DMS53 treated with DMSO at 0.1 percent for 48 hours (cell line): ENCODE results near the gene STYK1.
"Not testable (repeated sequence)": the region's sequence is repeated elsewhere in the genome, so short reads cannot be mapped to it uniquely, and the experiment has no call there.

Experiments used
- DNase-seq: peaks from one replicate; lab custom pipeline; 2025; ENCODE audit not compliant: unreplicated experiment; lab: John Stamatoyannopoulos, UW

The STYK1 gene

GRCh38 chr12:10689146-10689545 is 15.3 kb upstream of the STYK1 start:
- DNase-seq: no peak

GRCh38 chr12:10688042-10688441 is 14.2 kb upstream of the STYK1 start:
- DNase-seq: no peak

GRCh38 chr12:10672231-10672868 is 1.5 kb downstream of the STYK1 start:
- no peak for DNase-seq

GRCh38 chr12:10669533-10669932 is 4.3 kb downstream of the STYK1 start:
- DNase-seq: no peak

GRCh38 chr12:10668526-10668925 is 5.3 kb downstream of the STYK1 start:
- DNase-seq: peak; percentile 32

- no peak for DNase-seq
Measured at GRCh38 chr12:10667581-10667980, 6.3 kb downstream of the STYK1 start.

- no peak for DNase-seq
Measured at GRCh38 chr12:10664499-10664898, 9.4 kb downstream of the STYK1 start.

GRCh38 chr12:10663869-10664268 is 10.0 kb downstream of the STYK1 start:
- DNase-seq: no peak

- DNase-seq: no peak
Measured at GRCh38 chr12:10661338-10661737, 12.5 kb downstream of the STYK1 start.

- no peak for DNase-seq
Measured at GRCh38 chr12:10654003-10654402, 19.8 kb downstream of the STYK1 start.

- no peak for DNase-seq
Measured at GRCh38 chr12:10652192-10652591, 21.7 kb downstream of the STYK1 start.

- DNase-seq: not testable (repeated sequence)
Measured at GRCh38 chr12:10646576-10646975, 27.3 kb downstream of the STYK1 start.

GRCh38 chr12:10645910-10646309 is 27.9 kb downstream of the STYK1 start:
- DNase-seq: no peak

- no peak for DNase-seq
Measured at GRCh38 chr12:10641735-10642500, 31.9 kb downstream of the STYK1 start.

GRCh38 chr12:10638728-10639127 is 35.1 kb downstream of the STYK1 start:
- DNase-seq: no peak

- no peak for DNase-seq
Measured at GRCh38 chr12:10636611-10637010, 37.2 kb downstream of the STYK1 start.

- DNase-seq: no peak
Measured at GRCh38 chr12:10636124-10636523, 37.7 kb downstream of the STYK1 start.

- DNase-seq: no peak
Measured at GRCh38 chr12:10635306-10635705, 38.5 kb downstream of the STYK1 start.

GRCh38 chr12:10634427-10634826 is 39.4 kb downstream of the STYK1 start:
- DNase-seq: no peak

- no peak for DNase-seq
Measured at GRCh38 chr12:10633541-10633940, 40.3 kb downstream of the STYK1 start.

GRCh38 chr12:10632226-10632625 is 41.6 kb downstream of the STYK1 start:
- DNase-seq: no peak

GRCh38 chr12:10624605-10625004 is 49.2 kb downstream of the STYK1 start:
- no peak for DNase-seq

- DNase-seq: no peak
Measured at GRCh38 chr12:10623131-10623530, 50.7 kb downstream of the STYK1 start.
